Measurements from ENCODE around the gene MARCHF9.

The MARCHF9 gene

DNA sequence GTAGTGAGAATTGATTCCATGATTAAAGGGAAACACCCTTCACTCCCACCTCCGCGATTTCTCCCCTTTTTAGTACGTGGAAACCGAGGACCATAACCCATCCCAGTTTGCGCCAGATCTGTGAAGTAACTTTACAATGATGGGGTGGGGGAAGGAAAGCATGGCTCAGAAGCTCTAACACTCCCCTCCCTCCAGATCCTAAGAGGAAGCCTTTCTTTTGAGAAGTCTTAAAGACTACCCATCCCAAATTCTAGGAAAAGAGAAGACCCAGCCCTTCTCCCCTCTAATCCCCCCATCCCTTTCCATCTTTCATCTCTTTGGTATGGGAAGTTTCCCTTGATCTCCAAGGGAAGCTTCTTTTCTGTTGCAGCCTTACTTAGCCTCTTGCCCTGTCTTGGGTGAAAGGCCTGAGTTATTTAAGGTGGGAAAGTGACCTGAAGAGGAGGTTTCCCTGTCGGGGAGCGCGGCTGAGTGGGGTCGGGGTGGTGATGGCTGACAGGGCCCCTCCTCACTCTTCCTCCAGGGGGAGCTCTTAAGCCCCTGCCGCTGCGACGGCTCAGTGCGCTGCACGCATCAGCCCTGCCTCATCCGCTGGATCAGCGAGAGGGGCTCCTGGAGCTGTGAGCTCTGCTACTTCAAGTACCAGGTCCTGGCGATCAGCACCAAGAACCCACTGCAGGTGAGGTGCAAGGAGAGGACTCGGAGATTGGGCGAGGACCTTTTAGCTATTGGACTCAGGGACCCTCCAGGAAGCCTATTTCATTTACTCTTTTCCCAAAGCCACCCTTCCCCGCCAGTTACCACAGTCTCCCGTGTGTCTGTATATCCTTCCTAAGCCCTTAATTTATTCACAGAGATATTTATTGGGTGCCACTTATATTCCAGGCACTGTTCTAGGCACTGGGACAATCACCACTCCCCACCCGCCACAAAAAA, 1.8 kb downstream of the MARCHF9 start:
- peak; percentile 90 for DNase-seq

DNA sequence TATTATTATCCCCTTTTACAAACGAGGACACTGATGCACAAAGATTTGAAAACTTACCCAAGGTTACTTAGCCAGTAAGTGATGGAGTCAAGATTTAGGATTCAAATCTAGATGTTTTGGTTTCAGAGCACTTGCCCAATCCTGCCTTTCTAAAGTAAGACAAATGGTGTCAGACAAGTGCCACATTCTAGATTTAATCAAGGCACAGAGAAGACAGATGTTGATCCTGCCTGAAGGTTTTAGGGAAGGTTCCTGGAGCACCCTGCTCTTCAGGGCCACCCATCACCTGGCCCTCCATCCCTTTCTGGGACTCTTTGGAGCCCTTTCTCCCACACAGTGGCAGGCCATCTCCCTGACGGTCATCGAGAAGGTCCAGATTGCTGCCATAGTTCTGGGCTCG, 2.9 kb downstream of the MARCHF9 start:
- DNase-seq = no peak

DNA sequence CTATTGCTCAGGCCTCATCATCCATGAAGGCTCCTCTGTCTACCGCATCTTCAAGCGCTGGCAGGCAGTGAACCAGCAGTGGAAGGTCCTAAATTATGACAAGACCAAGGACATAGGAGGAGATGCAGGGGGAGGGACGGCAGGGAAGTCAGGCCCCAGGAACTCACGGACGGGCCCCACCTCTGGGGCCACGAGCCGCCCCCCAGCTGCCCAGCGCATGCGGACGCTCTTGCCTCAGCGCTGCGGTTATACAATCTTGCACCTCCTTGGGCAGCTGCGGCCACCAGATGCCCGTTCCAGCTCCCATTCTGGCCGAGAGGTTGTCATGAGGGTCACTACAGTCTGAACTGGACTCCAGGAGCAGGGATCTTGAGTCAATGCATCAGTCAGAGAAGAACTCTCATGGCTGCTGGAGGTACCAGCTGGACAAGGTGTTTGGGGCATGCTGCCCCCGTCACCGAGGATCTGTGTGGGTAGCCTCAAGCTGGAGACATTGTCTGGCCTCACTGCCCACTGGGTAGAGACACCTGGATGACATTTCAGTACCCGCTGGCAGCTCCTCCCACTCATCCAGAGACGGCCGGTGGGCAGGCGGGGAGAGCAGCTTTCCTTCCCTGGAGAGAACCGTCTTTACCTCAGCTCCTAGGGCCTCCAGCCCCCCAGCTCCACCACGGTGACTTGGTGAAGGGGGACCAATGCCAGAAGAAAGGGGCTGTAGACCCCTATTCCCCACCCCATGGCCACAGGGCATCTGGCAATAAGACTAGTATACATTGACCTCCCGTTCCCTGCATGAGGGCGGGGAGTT, 3.9 kb downstream of the MARCHF9 start:
- no peak for DNase-seq

DNA sequence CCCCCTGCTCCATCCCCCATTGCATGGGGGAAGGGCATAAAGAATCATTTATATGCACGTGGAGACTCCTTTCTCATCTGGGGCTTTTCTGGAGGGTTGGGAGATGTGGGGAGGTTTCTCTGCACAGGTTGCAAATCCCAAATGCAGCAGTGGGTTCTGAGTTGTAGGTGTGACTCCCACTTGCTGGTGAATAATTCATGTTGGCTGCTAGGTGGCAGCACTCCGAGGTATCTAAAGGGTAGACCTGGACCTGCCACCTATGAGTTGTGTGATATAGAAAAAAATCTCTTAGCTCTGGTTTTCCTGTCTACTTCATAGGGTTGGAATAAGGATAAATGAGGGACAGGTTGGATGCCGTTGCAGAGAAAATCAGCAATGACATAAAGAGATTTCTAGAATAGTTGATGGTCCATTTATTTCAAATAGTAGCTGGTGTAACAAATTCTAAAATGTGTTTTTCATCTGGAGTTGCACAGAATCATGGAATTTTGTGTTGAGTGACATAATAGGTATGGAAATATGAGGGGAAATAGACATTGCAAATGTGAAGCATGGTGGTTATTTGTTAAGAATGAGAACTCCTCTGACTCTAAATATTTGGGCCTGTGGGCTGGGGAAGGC, 4.6 kb downstream of the MARCHF9 start:
- peak; percentile 78 for DNase-seq

DNA sequence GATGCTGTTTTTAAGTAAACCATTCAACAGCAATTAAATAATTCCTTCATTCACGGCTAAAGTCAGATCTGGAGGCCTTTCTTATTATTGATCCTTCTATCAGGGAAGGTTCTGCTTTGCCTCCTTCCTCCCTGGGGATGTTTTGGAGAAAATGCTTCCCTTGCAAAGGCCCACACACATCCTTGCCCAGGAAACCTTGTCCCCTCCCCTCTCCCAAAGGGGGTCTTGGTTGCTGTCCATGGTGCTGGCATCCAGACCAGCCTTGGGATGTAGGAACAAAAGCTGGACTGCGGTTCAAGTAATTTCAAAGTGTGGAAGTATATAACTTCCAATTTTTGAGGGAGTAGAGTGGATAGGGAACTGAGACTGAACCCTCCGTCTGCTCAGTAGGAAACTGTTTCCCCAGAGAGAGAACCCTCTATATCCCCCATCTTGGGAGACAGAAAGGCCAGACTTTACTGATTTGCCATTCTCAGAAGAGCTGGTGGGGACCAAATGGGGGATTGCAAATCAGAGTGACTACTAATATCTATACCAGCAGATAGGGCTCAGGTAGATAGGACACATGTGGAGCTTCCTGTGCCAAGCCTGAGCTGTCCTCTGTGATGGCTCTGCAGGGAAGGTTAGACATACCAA, 5.6 kb downstream of the MARCHF9 start:
- no peak for DNase-seq

DNA sequence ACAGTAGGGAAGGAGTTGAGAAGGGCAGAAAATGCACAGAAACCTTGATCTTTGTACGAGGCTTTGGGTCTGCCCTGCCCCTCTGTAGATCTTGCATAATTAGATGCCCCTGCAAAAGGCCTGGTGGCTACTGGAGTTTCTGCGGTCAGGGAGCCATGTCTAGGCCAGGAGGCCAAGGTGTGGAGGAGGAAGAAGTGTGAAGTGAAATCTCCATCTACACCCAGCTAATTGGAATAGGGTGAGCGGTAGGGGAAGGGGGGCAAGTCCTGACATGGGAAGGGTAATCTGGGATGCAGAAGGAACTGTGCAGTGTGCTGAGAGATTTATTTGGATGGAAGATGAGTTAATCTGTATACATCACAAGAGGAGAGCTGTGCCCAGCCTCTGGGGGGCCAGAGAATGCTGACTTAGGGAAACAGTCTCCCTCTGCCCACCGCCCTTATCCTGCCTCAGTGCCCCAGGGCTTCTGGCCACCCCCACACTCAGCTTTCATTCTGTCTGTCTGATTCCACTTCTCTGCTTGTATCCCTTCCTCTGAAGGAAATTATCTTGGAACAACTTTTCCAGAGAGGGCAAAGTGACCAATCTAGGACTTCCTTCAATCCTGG, 6.6 kb downstream of the MARCHF9 start:
- DNase-seq = no peak

DNA sequence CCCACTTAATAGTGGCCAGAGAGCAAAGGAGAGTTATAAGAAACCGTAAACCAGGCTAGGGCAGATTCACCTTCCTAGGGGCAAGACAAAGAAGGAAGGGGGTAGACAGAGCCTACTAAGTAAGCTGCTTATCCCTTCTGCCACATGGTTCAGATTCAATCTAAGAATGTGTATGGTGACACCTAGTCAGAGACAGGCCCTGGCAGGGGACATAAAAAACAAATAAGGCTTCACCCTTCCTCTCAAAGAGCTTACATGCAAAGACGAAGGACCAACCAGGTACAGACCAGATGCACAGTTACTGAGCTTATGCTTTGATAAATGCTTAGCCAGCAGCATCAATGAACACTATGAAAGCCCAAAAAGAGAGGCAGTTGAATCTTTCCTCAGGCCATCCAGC, 7.6 kb downstream of the MARCHF9 start:
- DNase-seq = no peak

DNA sequence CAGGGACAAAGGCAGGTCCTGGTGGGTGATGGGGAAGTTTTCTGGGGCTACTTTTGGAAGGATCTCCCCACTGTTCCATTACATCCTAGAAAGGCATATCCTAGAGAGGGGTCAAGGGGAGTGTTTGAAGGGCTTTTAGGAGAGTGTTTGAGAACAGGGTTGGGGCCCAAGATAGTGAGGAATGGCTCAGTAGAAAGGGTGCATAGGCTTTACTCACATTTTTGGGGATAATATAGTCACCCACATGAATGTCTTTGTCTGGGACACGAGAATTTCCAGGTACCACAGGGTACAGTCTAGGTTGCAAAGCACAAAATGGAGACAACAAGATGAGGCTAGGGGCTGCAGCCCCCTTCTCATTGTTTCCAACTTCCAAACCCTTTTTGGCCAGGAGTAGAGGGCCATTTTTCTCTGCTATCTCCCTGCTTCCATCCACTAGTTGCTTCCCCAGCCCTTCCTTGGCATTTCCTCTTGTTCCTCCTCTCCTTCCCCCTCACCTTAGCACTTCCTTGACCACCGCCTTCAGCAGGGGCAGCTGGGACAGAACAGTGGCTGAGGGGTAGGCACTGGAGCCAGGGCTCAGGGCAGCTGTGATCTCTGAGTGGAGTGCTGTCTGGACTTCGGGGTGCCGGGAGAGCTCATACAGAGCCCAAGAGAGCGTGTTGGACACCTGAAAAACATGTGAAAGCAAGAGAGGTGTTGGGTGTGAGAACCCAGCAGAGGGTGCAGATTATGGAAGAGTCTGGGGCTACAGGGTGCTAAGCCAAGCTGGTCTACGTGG, 9.2 kb downstream of the MARCHF9 start:
- DNase-seq = no peak

DNA sequence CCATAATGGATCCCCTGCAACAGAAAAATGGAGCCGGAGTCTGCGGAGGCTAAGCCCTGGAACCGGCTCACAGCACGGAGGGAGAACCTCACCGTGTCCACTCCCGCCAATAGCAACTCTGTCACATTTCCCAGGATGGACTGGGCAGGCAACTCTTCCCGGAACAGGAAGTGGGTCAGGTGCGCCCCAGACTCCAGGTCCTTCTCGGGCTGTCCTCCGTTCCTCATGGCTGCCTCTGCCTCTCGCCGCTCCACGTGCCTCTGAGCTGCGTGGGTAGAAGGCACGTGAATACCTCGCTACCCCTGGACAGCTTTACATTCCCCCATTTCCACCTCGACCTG, 9.7 kb downstream of the MARCHF9 start:
- no peak for DNase-seq

DNA sequence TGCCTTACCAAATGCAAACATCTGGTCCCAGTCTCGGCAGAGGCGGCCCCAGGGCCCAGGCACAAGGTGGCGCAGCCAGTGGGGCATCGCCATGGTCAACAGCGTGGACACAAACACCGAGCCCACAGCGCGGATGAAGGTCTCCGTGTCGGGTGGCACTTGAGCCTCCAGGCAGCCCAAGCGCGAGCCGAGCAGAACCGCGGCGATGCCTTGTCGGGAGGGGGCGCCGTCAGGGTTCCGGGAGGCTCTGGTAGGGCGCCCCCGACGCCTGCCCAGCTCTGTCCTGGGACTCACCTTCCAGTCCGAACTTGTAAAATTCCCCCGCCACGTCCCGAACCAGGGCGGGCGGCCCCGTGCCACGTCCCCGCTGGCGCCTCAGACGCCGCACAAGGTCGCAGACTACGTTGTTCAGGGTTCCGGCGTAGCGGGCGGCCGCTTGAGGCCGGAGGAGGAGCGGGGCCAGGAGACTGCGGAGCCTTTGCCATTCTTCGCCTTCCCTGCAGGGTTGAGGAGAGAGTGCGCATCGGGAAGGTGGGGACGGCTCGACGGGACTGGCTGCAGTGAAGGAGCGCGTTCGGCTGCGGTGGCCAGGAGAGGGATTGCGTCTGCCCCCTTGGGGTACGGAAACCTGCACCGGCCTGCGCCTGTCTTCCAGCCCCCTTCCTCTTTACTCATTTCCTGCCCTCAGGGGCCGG, 10.2 kb downstream of the MARCHF9 start:
- DNase-seq = peak; percentile 85

DNA sequence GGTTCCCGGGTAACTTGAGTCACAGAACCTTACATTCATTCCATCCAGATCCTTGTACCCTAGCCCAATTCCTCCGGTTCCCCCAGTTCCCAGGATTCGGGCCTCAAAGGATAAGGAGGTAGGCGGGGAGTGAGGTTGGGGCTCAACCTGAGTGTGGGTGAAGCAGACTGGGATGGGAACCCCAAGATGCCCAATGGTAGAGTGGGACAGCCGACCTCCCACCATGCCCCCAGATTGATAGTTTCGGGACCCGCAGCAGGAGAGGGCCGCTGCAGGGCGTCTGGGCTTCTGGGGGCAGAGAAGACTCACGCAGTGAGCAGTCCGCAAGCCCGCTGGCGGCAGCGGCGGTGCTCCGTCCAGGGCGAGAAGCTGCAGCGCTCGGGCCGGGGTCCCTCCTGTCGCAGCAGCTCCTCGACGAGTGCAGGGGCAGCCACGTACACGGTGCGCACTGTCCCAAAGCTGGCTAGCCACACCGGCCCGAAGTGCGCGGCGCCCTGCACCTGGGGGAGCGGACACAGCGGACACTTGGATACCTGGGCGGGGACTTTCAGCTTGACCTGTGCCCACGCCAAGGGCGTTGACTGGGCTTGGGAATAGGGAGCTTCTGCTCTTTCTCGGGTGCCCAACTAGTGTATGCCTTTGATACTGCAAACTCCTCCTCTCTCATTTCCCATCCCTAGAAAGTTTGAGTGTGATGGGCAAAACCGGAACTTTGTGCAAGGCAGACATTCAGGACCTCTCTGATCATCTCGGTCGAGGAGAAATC, 11.0 kb downstream of the MARCHF9 start:
- no peak for DNase-seq

DNA sequence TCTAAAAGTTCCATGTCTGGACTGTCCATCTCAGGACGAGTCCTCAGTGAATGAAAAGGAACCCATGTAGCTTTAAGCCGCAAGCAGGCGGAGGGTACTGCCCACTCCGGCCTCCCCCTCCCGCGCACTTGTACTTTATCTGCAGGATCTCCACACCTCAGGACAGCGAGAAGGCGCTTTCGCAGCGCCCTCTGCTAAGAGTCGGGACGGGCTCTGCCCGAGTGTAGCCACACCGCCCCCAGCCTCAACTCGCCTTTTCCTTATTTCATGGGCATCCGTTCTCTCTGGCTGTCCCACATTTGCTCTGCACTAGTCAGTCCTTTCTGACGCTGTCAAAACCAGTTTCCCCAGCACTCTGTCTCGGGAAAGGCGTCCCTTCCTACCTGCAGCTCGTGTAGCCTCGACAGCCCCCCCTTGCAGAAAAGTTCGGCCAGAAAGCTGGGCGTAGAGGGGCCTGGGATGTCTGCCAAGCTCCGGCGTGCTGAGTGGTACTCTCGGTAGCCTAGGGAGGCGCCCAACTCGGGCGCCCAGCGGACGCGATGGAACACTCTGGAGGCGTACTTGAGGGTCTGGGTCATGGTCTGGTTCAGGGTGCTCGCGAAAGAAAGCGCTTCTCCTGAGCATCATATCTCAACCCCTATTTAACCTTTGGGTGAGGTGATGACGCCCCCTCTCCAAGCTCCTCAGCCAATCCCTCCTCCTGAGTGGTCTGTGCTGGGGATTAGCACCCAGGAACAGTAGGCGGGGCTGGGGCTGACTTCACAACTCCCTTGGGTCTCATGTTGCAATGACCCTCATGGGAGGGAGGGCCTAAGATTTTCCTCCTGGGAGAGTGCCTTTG, 11.8 kb downstream of the MARCHF9 start, which contains the start of gene CYP27B1:
Gene CYP27B1, minus strand, starts transcription at position 615 of the 841 bp plus-strand sequence. Its CDS starts 37 bp downstream, at position 578.
- no peak for DNase-seq

DNA sequence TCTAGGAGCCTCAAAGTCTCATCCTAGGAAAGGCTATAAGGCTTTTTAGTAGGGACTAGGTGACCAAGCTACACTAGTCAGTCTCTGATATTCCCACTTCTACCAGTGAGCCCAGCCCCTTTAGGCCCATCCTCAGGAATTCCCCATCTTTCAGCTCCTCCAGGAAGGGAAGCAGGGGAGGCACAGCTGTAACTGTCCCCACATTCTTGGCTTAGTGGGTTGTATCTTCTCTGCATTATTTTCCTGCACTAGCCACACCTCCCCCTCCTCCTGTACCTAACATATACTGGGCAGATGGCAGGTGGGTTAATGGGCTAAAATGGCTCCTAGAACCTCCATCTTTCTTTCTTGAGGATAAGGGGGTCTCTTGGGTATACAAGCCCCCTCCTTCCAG, 12.4 kb downstream of the MARCHF9 start:
- no peak for DNase-seq

DNA sequence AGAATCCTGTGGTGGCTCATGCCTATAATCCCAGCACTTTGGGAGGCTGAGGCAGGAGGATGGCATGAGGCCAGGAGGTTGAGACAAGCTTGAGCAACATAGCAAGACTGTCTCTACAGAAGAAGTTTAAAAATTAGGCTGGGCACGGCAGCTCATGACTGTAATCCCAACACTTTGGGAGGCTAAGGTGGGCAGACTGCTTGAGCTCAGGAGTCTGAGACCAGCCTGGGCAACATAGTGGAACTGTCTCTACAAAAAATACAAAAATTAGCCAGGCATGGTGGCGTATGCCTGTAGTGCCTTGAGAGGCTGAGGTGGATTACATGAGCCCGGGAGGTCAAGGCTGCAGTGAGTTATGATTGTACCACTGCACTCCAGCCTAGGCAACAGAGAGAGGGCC, 13.0 kb downstream of the MARCHF9 start:
- DNase-seq = no peak

DNA sequence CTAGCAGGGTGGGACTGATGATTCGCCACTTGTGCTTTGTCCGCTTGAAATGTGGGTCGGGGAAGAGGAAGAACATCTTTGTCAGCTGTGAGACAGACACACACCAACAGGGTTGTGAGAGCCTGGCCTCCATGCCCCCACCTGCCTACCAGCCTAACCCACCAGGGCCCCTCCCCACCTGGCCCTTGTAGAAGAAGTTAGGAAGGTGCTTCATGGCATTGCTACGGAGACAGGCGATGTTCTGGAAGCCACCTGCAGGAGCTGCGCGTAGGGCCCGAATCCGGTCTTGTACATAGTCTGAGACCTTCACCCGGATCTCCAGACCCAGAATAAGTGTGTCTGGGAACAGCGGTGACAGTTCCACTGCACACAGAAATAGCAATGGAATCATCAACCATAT, 14.7 kb downstream of the MARCHF9 start:
- peak; percentile 60 for DNase-seq

DNA sequence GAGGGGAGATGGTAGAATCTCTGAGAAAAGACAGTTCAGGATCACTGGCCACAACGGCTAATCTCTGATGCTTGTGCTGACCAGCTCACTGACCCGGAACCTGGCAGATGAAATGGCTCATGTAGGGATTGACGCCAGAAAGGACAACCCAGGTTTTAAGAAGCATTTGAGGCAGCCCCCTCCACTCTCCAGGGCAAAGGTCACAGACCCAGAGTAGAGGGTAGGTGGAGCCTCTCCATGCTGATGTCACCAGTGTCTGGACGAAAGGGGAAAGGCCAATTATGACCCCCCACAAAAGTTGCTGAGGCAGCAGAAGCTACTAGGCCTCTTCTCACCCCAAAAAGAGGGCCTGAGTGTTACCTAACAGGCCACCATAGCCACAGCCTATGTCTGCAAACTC, 15.8 kb downstream of the MARCHF9 start:
- DNase-seq = peak; percentile 55

DNA sequence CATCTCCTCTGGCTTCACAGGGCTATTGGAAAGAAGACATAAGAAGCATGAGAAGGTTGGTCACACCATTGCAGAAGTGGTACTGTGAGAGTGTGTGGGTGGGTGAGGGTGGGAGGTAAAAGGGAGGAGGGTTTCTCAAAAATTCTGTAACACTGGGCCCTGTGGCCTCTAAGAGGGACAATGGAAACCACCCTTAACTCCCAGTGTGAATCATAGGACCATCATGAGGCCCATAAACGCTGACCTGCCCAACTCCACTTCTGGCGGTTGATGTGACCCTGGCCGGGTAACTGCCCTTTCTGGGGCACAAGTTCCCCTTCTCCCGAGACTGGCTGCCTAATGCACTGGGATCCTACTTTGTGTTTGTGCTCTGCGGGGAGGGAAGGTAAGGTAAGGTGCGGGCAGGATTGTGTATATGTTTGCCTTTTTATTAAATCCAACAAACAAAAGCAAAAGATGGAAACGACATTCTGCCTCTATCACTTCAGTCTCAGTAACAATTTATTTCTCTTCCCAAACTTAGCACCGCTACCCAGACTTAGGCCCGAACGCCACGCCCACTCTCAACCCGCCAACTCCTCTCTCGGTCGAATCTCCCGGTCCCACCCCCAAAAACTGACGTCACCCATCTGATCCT, 16.5 kb downstream of the MARCHF9 start:
- peak; percentile 94 for DNase-seq

DNA sequence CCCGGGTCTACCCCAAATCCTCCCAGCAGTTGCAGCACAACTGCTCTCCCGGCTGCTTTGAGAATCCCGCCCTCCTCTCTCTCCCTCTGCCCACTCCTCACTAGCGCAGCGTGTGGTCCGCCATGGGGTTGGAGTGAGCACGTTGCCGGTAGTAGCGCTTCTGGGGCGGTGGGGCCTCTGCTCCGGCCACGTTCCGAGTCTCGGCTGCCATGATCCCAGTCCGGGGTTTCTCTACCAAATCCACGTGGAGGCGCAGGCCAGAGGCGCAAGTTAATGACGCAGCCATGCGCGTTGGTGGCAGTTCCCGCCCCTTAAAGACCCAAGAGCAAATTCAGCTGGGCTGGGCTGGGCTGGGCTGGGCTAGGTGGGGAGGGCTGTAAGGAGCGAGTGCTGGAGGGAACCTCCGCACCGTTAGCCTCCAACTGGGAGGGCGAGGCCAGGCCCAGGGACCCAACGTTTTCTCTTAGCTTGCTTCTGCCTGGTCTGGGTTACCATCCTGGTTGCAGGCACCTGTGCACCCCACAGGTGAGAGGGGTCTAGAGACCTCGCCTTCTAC, 17.0 kb downstream of the MARCHF9 start, which contains the start of gene METTL1:
Gene METTL1, minus strand, starts transcription at position 233 of the 556 bp plus-strand sequence. Its CDS starts 22 bp downstream, at position 211.
- DNase-seq = peak; percentile 97

Data from activated effector memory CD4-positive, alpha-beta T cell treated with anti-CD3 and anti-CD28 coated beads, Interleukin-2, amount 50 U/mL, for 16 hours (primary cell).